NCI-H446 treated with DMSO at 0.1 percent for 48 hours (cell line): ENCODE results near the gene ICA1.

Source experiments
- DNase-seq: peaks from one replicate; lab custom pipeline; 2025; lab: John Stamatoyannopoulos, UW

Gene ICA1

DNA sequence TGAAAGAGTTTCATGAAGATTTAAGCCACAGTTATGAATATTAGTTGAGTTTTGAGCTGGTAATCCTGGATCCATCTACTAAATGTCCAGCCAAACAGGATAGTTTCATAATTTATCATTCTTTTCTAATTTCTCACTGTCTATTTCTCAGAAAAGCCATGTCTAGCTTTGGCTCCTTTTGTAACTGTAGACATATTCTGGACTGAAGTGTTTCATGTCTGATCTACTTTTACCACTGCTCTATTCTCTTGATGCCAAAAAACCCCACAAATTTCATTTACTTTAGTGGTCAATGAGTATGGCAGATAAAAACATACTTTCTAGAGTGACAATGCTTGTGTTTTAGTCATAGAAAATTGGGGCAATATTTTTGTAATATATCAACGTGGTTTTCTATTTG lies 61.2 kb downstream of the ICA1 start:
- no peak for DNase-seq

DNA sequence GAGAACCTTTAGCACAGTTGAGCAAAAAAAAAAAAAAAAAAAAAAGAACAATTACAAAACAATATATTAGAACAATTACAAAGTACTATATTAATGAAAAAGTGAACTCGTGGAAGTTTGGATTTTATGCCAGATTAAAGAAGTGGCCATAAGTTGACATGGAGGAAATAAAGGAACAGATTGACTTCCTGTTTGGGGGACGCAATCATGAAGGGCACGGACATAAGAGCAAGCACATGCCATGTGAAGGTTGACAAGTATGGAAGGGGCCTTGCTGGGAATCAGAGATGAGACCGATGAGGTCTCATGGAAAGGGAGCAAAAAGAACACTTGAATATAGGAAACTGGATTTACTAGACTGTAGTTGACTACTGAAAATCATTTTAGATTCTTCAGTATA lies 61.7 kb downstream of the ICA1 start:
- DNase-seq, result no peak

DNA sequence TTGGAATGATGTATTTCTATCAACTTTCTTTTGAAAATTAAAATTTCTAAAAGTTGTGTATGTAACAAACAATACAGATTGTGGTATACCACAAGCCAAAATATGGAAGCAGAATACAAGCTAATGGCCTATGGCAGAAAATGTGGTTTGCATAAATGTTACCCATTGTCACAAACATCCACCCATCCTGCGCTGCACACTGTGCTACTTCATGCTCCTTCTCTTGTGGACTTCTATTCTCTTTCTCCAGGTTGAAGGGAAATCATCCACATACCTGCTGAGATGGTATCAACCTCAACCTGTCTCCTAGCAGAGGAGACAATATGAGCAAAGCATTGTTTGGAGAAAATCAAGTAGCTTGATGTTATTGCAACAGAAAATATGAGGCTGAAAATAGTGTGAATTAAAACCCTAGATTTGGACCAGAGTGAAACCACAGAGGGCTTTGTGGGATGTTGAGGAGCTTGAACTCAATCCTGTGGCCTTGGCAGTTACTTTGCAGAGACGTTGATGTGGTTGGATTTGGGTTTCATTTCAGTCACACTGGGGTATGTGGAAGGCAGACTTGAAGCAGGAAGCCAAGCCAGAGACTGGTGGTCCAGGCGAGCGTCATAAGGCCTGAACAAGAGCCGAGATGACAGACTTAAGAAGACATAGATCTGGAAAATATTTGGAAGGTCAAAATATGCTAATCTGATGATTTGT lies 63.8 kb downstream of the ICA1 start:
- DNase-seq, result no peak

DNA sequence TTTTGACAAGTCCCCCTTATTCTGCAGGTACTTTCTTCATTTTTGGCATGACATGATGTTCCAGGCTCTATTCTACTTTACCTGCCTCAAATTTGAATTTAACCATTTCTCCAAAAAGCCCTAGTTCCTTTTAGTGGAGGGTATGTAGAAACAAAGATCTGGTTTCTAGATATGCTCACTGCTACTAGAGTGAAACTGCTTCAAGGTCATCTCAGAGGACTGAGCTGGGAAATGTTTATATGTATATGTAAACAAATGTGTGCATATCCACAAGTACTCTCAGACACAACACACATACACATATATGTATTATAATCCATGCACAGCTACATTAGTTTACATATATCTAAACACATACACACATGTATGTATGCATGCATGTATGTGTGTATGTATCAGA lies 69.1 kb downstream of the ICA1 start:
- DNase-seq, result no peak

DNA sequence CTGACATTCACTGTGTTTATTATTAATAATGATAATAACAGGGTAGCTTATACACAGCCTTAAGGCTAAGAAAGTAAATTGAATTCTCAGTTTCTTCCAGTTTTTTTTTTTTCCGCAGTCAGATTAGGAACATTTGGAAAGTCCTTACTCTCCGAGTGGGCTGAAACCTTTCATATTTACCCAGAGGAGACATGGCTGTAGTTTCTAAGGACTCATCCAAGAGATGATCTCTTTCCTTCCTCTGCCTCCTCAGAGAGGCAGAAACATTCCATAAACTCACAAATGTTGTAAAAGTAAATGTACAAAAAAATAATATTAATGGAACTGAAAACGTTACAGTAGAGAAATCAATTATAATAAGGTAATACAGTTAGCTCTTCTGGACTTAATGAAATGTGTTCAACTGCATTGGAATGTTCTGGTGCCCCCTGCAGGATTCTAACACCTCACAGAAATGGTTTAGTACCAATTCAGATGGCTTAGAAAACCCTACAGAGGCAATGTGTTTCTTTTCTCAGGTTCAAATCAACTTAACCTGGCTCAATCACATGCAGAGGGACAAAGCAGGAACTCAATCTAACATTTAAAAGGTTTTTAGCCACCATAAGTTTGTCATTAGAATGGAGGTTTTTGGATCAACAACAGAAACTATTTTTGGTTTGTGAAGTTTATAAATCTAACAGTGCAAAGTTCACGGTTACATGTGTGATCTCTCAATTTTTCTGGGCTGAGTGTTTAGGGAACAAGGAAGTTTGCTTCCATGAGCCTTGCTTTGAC lies 71.7 kb downstream of the ICA1 start:
- DNase-seq, result peak; percentile 32

DNA sequence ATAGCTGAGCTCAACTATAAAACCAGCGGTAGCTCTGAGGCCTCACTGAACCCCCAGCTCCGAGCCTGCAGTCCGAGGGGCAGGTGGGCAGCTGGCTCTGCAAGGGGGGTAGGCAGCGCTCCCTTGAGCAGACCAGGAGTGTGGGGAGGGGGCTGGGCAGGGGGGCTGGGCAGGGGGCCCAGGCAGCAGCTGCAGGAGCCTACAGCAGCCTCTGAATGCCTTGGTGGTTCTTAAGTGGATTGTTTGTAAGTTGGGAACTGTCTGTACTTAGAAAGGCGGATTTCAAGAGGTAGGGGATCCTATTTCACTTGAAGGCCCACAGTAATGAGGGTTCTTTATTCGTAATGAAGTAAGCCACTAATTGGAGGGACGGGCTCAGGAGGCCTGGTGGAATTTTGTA lies 72.3 kb downstream of the ICA1 start:
- no peak for DNase-seq

DNA sequence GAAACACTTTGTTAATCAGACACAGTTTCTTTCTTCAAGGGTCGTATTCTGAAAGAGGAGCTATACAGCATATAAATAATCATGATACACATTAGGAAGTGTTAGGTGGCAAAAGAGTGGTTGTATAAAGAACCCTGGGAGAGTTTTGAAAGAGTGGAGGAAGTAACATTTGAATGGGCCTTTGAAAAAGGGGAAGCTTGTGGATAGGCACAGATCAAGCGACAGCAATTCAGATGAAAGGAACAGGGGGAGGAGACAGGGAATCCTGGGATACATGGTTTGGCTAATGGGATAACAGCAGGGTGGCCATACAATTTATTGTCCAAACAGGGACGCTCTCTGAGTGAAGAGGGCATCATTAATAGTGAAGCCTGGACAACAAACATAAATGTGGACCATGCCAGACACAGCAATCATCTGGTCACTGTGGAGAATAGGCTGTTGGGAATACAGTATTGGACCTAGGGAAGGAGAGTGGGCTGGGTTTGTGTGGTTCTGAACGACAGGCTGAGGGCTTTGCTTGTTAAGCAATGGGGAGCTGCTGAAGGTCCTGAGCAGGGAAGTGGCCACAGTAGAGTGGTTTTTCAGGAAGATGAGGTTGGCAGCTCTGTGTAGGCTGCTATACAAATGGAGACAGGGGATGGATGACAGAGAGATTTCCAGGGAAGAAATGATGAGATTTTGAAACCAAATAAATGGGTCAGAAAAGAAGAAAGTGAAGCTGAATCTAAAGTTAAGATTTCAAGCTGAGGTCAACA lies 75.9 kb downstream of the ICA1 start:
- DNase-seq, result no peak

DNA sequence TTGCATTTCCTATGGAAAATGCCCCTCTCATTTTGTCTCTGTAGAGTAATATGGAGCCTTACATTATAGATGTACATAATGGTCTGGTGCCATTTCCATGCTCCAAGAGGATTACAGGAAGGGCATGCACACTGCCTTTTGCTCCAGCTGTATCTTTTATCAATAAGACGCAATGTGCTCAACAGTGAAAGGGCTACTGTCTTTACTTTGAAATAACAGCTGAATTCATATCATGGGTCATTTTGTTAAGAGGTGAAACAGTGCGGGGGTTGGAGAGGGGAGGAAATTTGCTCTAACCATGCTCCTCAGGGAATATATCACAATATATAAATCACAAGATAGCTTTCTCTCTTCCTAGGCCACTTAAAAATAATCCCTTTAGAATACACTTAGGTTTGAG lies 77.7 kb downstream of the ICA1 start:
- no peak for DNase-seq

DNA sequence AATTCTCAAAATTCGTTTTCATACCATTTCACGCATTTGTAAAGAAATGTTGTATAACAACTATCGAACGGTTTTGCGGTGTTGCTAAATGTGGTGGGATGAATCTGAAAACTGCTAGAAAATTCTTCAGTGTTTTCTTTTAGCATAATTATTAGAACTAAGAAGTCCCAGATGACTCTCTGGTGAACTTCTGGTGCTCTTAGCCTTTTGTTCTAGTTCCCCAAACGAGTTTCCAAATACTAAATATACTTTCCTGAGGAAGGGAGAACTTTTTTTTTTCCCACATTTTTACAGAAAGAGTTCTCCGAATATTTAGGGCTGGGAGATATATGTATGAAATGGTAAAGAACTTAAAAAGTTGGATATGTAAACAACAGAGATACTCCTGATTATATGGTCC lies 82.5 kb downstream of the ICA1 start:
- no peak for DNase-seq

DNA sequence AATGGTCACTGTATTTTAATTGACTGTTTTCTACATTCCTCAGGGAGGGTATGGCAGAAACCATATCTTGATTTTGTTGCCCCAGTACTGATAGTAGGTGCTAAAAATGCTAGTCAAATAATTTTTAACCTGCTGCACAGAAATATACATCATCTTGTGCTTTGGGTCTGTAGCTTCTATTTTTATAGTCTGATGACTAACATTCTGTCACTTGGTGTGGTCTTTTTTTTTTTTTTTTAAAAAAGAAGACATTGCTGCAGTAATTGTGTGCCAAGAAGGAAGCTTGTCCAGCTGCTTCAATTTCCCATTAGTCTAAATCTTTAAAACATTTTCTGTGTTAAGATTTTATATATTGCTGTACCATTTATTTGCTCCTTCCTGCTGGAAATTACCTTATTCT lies 83.6 kb downstream of the ICA1 start:
- DNase-seq, result no peak

DNA sequence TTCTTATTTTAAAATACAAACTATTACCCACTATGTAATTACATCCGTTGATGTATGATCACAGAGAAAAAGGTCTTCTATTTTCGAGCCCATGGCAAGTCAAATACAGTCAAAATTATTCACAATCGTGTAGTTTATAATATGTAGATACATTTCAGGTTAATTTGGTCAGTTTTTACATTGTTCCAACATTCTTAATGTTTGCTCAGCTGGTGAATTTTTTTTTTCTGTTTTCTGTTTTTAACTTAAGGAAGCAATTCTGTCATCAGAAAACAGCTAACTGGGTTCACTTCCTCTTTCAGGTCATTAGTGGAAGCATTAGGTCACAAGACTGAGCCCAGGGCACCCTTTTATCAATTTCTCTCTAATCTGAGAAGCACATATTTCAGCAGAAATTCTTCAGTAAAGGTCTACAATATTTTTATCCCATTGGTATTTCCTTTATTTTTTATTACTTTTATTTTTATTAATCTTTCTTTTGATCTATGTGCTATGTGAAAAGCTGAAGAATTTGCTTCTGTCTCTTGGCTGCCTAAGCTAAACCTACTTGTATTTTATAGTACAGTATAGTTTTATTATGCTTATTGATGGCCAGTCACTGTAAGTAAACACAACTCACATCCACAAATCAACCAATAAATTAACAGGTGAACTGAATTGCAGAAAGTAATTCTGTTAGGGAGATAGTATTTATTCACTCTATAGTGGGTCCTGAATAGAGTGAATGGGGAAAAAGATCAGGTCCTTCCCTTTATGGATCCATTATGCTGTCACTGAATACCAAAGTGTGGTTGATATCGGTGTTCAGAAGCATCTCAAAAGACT lies 84.6 kb downstream of the ICA1 start:
- no peak for DNase-seq

DNA sequence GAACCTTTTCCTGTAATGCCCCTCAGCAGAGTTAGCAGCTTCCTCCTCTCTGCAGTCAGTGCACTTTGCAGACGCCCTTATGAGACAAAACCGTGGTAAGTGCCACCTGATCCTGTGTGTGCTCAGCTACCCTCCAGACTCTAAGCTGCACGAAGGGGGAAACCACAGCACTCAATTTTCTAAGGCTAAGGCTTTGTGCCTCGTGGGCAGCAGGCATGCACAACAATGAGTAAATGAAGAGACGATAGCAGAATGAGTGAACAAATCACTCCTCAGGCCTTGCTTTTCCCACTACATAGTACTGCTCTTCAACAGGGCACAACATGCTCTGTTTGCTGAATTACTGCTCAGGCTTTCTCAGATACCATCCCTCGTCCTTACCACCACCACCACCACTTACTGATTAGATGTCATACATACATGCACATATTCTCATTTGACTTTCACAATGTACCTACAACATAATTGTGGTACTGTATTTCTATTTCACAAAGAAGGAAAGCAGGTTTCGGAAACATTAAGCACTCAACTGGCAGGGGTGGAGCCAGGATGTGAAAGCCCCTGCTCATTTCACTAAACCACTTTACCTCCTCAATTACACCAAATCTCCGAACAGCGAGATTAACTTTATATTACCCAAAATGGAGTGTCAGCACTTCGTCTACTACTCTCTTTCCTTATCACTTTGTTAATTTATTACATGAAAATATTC lies 85.4 kb downstream of the ICA1 start:
- no peak for DNase-seq

DNA sequence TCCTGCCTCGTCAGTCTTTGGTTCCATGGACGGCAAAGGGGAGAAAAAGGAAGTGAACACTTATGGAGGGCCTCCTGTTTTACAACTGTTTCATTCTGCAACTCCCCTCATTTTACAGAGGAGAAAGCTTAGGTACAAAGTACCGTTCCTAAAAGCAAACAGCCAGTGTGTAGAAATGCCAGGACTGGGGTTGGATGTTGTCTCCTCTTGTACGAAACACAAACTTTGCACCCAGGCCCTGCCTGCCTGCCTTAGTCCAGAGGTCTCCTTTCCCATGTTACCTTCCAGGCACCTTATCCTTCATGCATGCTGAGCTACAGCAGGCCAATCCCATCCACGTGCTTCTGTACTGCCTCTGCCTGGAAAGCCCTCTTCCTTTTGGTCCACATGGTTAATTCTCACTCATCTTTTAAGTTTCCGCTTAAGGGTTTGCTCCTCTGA lies 86.0 kb downstream of the ICA1 start:
- DNase-seq, result no peak

DNA sequence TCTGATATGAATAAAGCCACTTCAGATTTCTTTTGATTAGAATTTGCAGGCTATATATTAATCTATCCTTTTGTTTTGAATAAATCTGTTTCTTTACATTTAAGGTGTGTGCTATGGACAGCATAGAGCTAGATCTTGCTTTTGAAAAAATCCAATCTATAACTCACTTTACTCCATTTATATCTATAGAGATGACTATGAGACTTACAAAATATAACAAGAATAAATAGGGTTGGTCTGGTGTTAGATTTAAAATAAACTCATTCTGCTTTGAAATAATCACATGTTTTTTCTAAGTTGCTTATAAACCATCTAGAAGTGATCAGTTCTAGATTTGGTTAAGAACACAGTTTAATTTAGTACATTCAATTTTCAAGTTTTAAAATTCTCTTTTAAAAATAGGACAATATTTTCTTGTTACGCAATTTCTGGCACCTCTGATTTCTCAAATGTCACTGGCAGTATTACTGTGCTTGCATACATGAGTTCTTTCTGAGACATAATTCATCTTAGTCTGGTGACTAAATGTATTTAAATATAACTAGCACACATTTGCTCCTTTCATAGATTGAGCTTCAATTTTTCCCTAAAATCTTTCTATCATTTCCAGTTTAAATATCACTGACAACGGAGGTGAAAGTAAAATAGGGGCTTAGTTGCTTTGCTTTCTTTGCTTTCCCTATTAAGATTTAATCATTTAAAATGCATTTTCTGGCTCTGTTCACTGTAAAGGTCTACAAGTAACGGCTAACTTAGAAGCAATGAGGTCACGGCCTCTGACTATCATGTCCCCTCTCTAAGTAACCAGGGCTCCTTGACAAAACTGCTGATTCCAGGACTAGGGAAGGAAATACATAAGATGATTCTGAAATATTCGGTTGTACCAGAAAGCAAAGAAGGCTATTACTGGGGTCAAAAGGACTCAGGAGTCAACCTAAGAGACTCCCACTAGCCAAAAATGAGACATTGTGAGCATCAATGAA lies 89.3 kb downstream of the ICA1 start:
- no peak for DNase-seq

DNA sequence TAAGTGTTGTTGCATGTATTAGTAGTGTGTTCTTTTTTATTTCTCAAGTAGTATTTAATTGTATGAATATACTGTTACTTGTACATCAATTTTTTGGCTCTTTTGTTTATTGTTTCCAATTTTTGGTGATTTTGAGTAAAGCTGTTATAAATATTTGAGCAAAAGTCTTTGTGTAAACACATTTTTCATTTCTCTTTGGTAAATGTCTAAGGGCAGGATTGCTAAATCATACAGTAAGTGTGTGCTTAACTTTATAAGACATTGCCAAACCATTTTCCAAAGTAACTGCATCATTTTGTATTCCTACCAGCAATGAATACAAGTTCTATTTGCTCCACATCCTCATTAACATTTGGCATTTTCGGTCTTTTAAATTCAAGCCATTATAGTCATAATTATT lies 92.8 kb downstream of the ICA1 start:
- DNase-seq, result no peak

DNA sequence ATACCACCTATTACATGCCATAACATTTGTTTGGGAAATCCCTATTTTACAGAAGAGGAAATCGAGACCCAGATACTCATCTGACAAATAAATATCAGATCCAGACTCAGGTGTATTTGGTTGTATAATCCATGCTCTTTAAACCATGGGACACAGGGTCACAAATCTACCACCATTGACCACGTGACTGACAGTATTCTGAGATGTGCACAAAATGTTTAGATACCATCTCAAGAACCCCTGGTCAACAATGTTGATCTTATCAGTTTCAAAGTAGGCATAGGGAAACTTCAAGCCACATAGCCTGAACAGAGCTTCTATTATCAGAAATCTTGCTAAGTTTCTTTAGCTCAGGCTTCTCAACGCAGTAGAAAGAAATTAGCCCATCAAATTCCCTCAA lies 93.6 kb downstream of the ICA1 start:
- DNase-seq, result no peak

DNA sequence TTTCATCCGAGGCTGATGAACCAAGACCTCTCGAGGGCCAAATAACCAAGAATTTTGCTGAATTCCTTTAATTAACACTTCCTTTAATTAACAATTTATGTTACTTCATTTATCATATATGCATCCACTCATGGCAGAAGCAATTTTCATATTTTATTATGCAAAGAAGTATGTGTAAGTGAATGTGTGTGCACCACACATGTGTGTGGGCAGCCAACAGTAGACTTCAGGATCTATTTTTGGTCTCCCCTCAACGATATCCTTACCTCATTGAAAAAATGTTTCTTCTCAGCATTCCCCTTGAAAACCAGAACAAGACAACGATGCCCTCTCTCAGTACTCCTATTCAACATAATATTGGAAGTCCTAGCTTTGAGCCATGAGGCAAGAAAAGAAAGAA lies 96.8 kb downstream of the ICA1 start:
- no peak for DNase-seq

DNA sequence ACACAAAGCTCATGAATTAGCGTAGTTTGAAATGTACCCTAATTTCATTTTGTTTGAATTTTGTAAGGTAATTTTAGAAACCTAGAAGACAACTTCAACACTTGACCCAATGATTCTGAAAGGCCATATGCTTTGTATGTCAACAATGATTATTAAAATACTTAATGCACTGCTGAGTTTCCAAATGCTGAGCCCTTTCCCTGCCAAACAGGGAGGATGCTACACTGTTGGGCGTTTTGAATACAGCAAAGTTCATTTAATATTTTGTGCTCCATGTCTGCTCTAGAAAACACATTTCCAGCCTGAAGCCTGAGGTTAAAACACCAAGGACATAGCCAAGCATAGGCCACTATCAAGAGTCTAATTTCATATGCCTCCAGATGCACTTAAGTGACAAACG lies 99.8 kb downstream of the ICA1 start:
- no peak for DNase-seq

DNA sequence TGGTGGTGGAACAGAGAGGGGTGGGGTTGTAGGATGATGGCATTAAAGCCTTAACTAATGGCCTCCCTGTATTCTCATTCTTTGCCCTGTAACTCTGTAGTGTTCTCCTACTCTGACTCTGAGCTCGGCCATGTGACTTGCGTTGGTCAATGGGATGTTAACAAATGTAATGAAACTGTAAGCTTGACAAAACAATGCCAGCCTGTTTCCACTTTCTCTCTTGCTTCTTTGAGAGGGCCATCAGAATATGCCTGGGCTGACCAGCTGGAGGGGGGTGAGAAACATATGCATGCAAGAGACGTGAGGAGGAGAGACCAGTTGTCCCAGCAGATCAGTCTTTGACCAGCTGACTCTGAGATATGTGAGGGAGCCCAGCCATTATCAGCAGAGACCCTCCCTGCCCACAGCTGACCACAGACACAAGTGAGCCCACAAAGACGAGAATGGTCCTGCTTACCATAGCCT lies 100.6 kb downstream of the ICA1 start:
- no peak for DNase-seq

DNA sequence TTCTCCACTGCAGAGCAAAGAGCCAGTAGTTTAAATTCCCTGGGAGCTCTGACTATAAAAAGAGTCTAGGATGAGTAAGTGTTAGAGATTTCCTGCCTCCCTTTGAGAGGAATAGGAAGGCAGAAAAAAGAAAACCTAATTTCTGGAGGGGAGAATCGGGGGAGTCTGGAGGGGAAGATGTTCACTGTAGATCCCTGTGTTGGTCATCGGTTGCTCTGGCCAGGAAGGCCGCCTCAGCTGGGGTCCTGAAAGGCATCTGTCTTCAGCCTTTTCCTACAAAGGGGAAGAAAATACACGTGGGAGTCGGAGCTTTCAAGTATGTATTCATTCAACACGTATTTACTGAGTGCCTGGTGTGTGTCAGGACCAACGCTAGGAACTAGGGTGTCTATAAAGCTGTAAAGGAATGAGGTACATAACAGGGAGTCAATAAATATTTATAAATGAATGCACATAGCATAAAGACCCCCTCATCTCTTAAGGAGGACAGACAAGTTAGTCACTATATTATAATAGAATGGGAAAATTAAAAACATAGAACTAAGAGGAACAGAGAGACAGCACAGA lies 101.1 kb downstream of the ICA1 start:
- no peak for DNase-seq
